Dendritic cell treated with granulocyte-macrophage colony-stimulating factor and Interleukin-4, amounts not matched to agents 40 ng/mL and 50 ng/mL, for 4 days (primary cell): Measurements from ENCODE around the gene NEK3.
A peak's percentile ranks its signal among the peaks of the same experiment; 100 is the strongest.

ENCODE experiments used
- H3K27ac Mint-ChIP-seq: one replicate; pipeline ENCODE4 v1.8.0; 2022; ENCODE audit warnings: mild to moderate bottlenecking, mixed read lengths
- H3K27me3 Mint-ChIP-seq: one replicate; pipeline ENCODE4 v1.8.0; 2022; ENCODE audit warnings: mild to moderate bottlenecking, mixed read lengths
- H3K36me3 Mint-ChIP-seq: one replicate; pipeline ENCODE4 v1.8.0; 2022; ENCODE audit warnings: low read depth, mixed read lengths
- H3K4me1 Mint-ChIP-seq: one replicate; pipeline ENCODE4 v1.8.0; 2022; ENCODE audit warnings: low read depth, mixed read lengths
- H3K4me3 Mint-ChIP-seq: one replicate; pipeline ENCODE4 v1.8.0; 2022; ENCODE audit warnings: mild to moderate bottlenecking, moderate library complexity, mixed read lengths
- H3K9me3 Mint-ChIP-seq: one replicate; pipeline ENCODE4 v1.8.0; 2022; ENCODE audit warnings: mixed read lengths
- intact Hi-C: fragments of 100-400 bp; cut with micrococcal nuclease; formaldehyde crosslinking; loops from one replicate; pipeline ENCODE4 v1.15.0; 2022

NEK3 gene

DNA sequence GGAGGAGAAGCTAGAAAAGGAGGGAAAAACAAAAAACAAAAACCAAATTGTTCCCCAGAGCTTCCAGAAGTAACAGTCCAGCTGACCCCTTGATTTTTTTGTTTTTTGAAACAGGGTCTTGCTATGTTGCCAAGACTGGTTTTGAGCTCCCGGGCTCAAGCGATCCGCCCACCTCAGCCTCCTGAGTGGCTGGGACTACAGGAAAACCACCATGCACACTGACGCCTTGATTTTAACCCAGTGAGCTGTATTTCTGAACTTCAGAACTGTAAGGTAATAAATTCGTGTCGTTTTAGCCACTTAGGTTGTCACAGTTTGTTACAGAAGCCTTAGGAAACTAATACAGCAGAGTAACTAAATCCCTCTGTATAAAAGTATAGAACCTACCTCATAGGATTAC lies 1.1 kb upstream of the NEK3 start:
- Mint-ChIP-seq H3K4me1 (peaks cover 72% of the 10 kb centered on the region), H3K4me3 (peak overlapping the region; percentile 63), H3K36me3 (peaks cover 66% of the 10 kb centered on the region), H3K9me3 (no peaks in the 10 kb centered on the region), H3K27me3 (no peaks in the 10 kb centered on the region), H3K27ac (peak overlapping the region; percentile 99)
- intact Hi-C loops: loop anchor here (2.0 kb wide), 1 partner anchor 14 kb away; no protein-coding TSS in a partner anchor

DNA sequence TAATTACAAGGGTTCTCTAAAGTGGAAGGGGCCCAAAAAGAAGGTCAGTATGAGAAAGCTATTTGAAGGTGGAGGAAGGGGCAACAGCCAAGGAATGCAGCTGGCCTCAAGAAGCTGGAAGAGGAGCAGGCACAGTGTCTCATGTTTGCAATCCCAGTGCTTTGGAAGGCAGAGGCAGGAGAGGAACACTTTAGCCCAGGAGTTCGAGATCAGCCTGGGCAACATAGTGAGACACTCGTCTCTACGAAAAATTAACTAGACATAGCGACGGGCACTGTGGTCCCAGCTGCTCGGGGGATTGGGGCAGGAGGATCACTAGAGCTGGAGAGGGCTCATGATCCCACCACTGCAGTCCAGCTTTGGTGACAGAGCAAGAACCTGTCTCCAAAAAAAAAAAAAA lies 656 bp upstream of the NEK3 start:
- Mint-ChIP-seq H3K9me3 (no peaks in the 10 kb centered on the region), H3K27me3 (no peaks in the 10 kb centered on the region), H3K36me3 (peaks cover 62% of the 10 kb centered on the region), H3K27ac (peak overlapping the region; percentile 99), H3K4me1 (peaks cover 72% of the 10 kb centered on the region), H3K4me3 (peak overlapping the region; percentile 83)
- intact Hi-C loops: loop anchor here (2.0 kb wide), 1 partner anchor 15 kb away; no protein-coding TSS in a partner anchor

DNA sequence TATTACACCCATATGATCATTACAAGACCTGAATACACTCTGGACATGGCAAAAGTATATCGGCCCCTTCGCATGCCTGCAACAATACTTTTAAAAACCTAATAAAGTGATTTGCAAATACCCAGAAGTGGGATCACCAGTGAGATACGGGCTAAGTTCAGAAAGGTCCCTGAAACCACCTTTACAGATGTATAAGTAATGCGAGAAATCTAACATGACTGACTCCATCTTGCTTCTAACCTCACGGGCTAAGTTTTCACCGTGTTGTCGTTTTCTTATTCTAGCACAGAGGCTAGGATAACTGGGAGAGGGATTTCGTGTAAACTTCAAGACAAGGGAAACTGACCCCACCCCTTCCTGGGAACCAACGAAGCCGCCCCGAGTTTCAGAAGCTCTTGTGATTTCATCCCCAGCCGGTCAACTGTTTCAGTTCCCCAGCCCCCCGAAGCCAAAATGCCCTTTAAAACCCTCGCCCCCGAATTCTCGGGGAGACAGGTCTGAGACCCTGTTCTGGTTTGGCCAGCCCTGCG lies 703 bp downstream of the NEK3 start:
- Mint-ChIP-seq H3K9me3 (no peaks in the 10 kb centered on the region), H3K27me3 (no peaks in the 10 kb centered on the region), H3K36me3 (peaks cover 48% of the 10 kb centered on the region), H3K4me3 (peak overlapping the region; percentile 83), H3K4me1 (peaks cover 68% of the 10 kb centered on the region), H3K27ac (peak overlapping the region; percentile 99)
- intact Hi-C loops: loop anchor here (2.0 kb wide), 1 partner anchor 36 kb away; no protein-coding TSS in a partner anchor

DNA sequence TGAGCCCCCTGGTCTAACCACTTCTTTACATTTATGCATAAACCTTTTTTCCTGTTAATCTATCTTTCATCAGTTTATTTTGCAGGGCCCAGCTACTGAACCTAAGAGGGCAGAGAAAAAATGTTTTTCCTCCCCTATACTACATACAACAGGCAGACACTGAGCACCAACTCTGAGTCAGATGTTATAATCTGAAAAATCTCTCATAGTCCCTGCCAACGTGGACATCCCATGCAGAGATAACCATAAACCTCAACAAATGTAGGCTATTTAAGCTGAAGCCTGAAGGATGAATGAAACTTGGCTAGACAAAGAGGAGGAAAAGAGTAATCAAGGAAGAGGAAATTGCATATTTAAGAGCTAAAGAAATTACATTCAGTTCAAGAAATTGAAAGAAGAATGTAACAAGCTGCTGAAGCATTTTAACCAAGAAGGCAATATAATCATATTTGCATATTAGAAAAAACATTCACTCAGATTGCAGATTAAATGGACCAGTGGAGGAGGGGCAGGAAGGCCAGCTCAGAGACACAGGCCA lies 2.6 kb downstream of the NEK3 start:
- intact Hi-C loops: no loop called here
- Mint-ChIP-seq H3K27ac (peak overlapping the region; percentile 99), H3K27me3 (no peaks in the 10 kb centered on the region), H3K9me3 (no peaks in the 10 kb centered on the region), H3K4me1 (peaks cover 49% of the 10 kb centered on the region), H3K4me3 (no peak overlapping the region), H3K36me3 (peaks cover 29% of the 10 kb centered on the region)

DNA sequence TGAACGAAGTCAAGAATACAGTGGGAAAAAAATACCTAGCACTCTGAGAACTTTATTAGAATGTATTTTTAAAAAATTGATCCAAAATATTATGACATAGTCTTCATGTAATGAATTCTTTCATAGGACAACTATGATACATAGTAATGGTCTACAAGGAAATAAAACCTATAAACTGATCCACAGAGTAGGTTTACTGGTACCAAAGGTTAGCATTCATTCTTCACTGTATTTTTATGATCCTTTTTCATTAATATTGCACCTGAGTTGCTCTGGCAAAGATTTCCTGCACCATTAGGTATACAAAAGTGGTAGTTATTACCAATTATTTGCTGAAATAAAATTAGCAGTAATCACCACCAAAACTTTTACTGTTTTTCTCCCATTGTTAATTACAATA lies 4.2 kb downstream of the NEK3 start:
- H3K4me3 Mint-ChIP-seq: no peak overlapping the region
- intact Hi-C loops: no loop called here
- H3K9me3 Mint-ChIP-seq: no peaks in the 10 kb centered on the region
- peaks cover 36% of the 10 kb centered on the region for H3K36me3 Mint-ChIP-seq
- no peak overlapping the region for H3K27ac Mint-ChIP-seq
- H3K27me3 Mint-ChIP-seq: no peaks in the 10 kb centered on the region
- peaks cover 38% of the 10 kb centered on the region for H3K4me1 Mint-ChIP-seq

DNA sequence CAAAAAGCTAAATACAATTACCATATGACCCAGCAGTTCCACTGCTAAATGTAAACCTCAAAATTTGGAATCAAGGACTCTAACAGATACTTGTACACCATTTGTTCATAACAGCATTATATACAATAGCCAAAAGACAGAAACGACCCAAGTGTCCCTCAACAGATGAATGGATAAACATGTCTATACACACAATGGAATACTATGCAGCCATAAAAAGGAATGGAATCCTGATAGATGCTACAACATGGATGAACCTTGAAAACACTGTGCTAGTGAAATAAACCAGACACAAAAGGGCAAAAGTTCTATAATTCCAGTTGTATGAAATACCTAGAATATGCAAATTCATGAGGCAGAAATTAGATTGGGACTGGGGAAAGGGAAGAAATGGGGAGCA lies 12.2 kb downstream of the NEK3 start:
- H3K9me3 Mint-ChIP-seq: peaks cover 8% of the 10 kb centered on the region
- H3K4me3 Mint-ChIP-seq: no peak overlapping the region
- no peaks in the 10 kb centered on the region for H3K4me1 Mint-ChIP-seq
- intact Hi-C loops: no loop called here
- peaks cover 68% of the 10 kb centered on the region for H3K36me3 Mint-ChIP-seq
- no peaks in the 10 kb centered on the region for H3K27me3 Mint-ChIP-seq
- no peak overlapping the region for H3K27ac Mint-ChIP-seq

DNA sequence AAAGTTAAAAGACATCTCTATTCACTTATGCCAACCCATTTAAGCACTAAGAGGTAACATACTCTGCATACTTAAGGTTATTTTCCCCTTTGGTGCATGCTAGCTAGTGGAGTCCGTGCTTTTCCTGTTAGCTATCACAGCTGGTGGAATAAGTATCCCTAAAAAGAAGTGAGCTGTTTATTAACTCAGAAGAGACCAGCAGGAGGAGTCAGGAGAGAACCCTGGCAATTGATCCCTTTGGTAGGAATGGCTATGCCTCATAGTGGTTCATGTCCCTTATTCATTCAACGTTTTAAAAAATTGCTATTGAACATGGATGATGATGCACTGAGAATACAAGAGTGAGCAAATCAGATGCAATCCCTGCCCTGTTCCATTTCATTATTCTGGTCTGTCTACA lies 18.1 kb downstream of the NEK3 start:
- Mint-ChIP-seq H3K27ac (no peak overlapping the region), H3K9me3 (no peaks in the 10 kb centered on the region), H3K27me3 (no peaks in the 10 kb centered on the region), H3K36me3 (peaks cover 80% of the 10 kb centered on the region), H3K4me3 (no peak overlapping the region), H3K4me1 (peaks cover 5% of the 10 kb centered on the region)
- intact Hi-C loops: no loop called here

DNA sequence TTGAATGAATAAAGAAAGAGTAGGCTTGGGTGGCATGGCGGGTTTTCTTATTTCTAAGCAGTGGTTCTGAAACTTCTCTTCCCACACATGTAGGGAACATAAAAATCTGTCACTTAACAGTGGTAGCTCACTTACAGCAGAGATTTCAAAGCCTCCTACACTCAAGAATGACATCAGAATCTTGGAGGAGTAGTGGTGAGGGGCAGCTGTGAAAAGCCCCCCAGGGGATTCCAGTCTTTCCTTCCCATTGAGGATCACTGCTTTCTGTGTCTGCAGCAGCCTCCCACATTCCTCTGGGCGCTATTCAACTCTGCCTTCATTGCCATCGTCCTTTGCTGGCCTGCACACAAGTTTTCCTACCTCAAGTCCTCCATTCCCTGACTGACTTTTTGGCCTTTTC lies 21.9 kb downstream of the NEK3 start:
- no peak overlapping the region for H3K27ac Mint-ChIP-seq

DNA sequence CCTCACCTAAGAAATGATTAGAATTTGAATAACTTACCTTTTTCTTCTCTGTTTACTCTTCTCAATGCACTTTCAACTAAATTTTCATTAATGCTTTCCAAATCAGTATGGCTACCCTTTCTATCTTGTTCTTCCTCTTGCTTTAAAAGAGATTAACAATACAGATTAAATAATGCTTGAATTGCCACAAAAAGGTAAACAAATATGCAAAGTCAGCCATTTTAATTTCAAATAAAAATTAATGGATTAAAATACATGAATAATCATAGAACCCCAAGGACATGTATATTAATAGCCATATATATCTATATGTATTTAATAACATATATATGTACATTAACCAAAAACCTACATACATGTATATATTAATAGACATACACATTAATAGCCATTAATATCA lies 22.6 kb downstream of the NEK3 start:
- peaks cover 5% of the 10 kb centered on the region for H3K4me1 Mint-ChIP-seq
- intact Hi-C loops: no loop called here
- no peak overlapping the region for H3K4me3 Mint-ChIP-seq
- H3K36me3 Mint-ChIP-seq: peaks cover 95% of the 10 kb centered on the region
- no peaks in the 10 kb centered on the region for H3K27me3 Mint-ChIP-seq
- no peak overlapping the region for H3K27ac Mint-ChIP-seq
- no peaks in the 10 kb centered on the region for H3K9me3 Mint-ChIP-seq

More for the DNA sequence above, 21.9 kb downstream of the NEK3 start:
- H3K27me3 Mint-ChIP-seq: no peaks in the 10 kb centered on the region
- H3K9me3 Mint-ChIP-seq: no peaks in the 10 kb centered on the region
- intact Hi-C loops: no loop called here
- H3K36me3 Mint-ChIP-seq: peaks cover 95% of the 10 kb centered on the region
- H3K4me3 Mint-ChIP-seq: no peak overlapping the region
- H3K4me1 Mint-ChIP-seq: peaks cover 5% of the 10 kb centered on the region

DNA sequence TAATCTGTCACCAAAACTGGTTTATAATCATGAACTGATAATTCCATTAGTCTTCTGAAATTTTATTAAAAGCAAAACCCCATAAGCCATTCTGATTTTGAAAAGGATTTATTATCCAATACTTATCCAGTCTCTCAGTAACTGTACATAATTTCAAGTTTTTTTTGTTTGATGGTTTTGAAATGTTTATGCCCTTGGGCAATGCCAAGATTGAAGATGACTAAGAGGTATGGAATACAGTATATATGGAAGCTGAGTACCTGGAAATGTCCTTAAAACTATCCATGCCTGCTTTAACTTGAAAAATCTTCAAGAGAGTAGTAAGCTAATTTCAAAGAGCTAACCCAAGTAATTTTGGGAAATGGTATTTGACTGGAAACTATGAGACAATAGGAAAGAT lies 28.8 kb downstream of the NEK3 start:
- intact Hi-C loops: no loop called here
- H3K36me3 Mint-ChIP-seq: peaks cover 65% of the 10 kb centered on the region
- peaks cover 5% of the 10 kb centered on the region for H3K27me3 Mint-ChIP-seq
- peaks cover 13% of the 10 kb centered on the region for H3K4me1 Mint-ChIP-seq
- H3K9me3 Mint-ChIP-seq: no peaks in the 10 kb centered on the region
- H3K27ac Mint-ChIP-seq: no peak overlapping the region
- no peak overlapping the region for H3K4me3 Mint-ChIP-seq

DNA sequence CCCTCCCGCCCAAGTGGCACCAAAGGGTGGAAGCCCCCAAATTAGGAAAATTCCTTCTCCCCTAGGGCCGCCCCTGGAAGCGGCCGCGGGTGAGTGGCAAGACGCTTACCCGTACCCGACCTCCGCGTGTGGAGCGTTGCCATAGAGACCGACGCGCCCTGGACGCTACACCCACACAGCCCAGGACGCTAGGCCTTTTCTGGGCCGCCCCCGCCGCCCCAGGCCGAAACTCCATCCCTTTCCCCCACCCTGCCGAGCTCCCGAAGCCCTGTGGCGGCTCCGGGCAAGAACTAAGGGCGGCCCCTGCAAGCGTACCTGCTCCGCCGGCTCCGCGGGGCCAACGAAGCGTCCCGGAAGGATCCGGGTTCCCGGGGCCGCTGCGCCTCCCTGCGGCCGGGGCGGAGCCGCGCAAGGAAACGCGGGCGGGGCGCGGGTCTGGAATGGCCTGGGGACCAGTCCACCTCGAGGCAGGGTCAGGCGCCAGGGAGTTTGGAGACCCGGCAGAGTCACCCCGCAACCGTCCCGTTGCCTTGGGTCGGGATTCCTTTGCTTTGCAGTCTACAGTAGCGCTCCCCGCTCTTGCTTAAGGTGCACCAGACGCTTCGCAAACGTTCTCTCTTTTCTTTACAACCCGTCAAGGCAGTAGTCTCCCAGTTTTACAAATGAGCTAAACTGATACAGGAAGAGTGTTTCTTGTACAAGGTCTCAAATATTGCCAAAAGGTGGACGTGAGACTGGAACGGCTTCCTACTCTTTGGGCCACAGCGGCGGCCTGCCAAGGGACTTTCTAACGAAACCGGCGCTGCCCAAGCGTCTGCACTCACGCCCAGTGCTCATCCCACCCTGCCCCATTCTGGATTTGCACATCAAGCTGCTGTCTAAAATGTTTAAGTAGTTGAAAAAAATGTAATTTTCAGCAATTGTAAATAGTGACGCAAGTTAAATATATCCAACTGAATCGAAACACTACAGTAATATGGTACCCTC lies 30.4 kb downstream of the NEK3 start, which contains the start of gene NEK5:
Gene NEK5 (minus strand): TSS at position 360 of the 987 bp plus-strand sequence. CDS start 1,591 bp downstream, outside the sequence.
- Mint-ChIP-seq H3K36me3 (peaks cover 48% of the 10 kb centered on the region), H3K27me3 (peaks cover 5% of the 10 kb centered on the region), H3K27ac (peak within 1 kb of the TSS; percentile 65), H3K4me3 (peak within 1 kb of the TSS; percentile 93), H3K9me3 (no peaks in the 10 kb centered on the region), H3K4me1 (peaks cover 13% of the 10 kb centered on the region)
- intact Hi-C loops: loop anchor here (2.0 to 5.0 kb wide), 4 partner anchors 66 to 1002 kb away; partner anchors contain the start of genes ALG11, ATP7B and TMEM272

DNA sequence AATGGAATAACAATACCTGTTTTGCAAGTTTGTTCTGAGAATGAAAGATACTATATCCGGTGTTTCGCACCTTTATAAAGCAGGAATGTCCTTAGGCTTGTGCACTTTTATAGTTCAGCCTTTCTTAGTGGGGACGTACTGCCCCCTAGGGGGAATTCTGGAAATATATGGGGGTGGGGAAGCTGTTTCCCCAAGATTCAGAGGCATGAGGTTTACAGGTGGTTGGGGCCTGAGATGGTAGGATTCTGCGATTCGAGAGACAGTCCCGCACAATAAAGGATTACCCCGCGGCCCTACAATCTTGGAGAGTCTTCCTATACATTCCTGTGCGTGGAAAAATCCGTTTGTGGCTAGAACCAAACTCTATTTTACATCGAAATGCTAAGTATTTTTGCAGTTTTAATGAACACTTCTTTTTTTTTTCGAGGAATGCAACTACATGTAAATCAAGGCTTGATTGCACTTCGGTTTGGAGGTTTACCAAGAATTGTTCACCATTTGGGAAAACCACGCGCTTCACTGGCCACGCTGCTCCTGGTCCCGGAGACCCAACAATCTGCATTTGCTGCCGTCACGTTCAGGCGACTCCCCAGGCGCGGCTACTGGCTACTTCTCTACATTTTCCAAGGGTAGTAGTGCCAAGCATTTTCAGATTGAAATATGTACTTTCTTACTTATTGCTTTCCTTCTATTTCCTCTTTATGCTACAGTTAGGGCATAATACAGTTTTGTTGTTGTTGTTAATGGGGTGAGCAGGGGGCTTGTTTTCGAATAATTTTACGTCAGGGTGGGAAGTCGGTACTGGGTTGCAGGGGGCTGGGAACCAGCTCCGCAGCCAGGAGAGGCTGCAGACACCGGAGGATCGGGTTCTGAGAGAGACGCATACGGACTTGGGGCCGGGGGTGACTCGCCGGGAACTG lies 31.4 kb downstream of the NEK3 start:
- H3K4me1 Mint-ChIP-seq: peaks cover 13% of the 10 kb centered on the region
- peaks cover 5% of the 10 kb centered on the region for H3K27me3 Mint-ChIP-seq
- intact Hi-C loops: loop anchor here (1.0 to 5.0 kb wide), 6 partner anchors 67 to 1001 kb away; partner anchors contain the start of genes ALG11, ATP7B and TMEM272

DNA sequence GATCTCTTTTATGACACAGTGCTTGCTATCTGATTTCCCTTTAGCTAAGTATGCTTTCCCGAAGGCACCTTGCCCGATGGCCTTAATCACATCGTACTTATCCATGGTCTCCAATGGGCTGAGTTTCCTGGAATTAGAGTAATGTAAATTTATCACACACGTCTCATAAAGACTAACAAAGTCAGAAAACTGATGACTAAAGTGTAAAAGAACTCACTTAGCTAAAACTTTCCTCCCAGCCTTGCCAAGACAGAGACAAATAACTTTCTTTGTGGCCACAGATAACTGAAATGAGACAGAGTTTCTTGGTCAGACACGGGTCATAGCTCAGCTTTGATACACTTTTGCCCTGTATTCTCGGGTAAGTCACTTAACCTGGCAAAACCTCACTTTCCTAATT lies 32.0 kb downstream of the NEK3 start:
- Mint-ChIP-seq H3K4me3 (no peak overlapping the region), H3K27ac (no peak overlapping the region), H3K36me3 (peaks cover 32% of the 10 kb centered on the region), H3K27me3 (peaks cover 5% of the 10 kb centered on the region), H3K9me3 (no peaks in the 10 kb centered on the region), H3K4me1 (peaks cover 13% of the 10 kb centered on the region)
- intact Hi-C loops: loop anchor here (1.0 to 5.0 kb wide), 5 partner anchors 115 to 1000 kb away; partner anchors contain the start of genes ALG11, ATP7B and TMEM272

More for the DNA sequence above, 31.4 kb downstream of the NEK3 start:
- H3K4me3 Mint-ChIP-seq: peak overlapping the region; percentile 93
- H3K9me3 Mint-ChIP-seq: no peaks in the 10 kb centered on the region
- peak overlapping the region; percentile 65 for H3K27ac Mint-ChIP-seq
- H3K36me3 Mint-ChIP-seq: peaks cover 39% of the 10 kb centered on the region
